GM12892 (cell line): Measurements from ENCODE around the gene MACROD2.

ENCODE experiments used
- POLR2A ChIP-seq: IDR thresholded peaks from 2 replicates; pipeline ENCODE4 v1.6.1; 2011; ENCODE audit warnings: low read depth, low read length, control low read depth
- POLR2AphosphoS5 ChIP-seq: IDR thresholded peaks from 2 replicates; pipeline ENCODE4 v1.6.1; 2011; ENCODE audit warnings: low read depth, low read length, control low read depth
- TAF1 ChIP-seq: IDR thresholded peaks from 2 replicates; pipeline ENCODE4 v1.6.1; 2011; ENCODE audit warnings: low read depth, mild to moderate bottlenecking, control low read depth, low read length, borderline replicate concordance

DNA sequence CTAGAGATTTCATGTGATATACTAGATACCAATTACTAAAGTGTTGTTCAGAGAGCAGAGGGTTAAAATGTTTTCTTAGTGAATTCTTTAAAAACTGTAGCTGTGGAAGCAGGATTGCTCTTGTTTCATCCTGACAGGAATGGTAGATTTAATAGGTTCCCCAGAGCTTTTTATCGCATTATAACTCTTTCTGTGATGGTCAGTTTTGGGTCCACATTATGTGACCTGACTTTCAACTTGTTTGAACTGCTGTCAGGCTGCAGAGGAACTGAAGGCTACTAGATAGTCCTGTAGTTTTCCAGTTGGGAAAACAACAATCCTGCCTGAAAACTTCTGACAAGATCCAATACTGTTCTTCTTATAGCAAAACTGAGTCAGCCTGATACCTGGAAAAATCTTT lies 671.4 kb downstream of the MACROD2 start:
- TF ChIP-seq POLR2A = no peak
- TF ChIP-seq TAF1 = no peak
- TF ChIP-seq POLR2AphosphoS5 = no peak
